ENCODE results near the gene MTAP.

Gene MTAP

DNA sequence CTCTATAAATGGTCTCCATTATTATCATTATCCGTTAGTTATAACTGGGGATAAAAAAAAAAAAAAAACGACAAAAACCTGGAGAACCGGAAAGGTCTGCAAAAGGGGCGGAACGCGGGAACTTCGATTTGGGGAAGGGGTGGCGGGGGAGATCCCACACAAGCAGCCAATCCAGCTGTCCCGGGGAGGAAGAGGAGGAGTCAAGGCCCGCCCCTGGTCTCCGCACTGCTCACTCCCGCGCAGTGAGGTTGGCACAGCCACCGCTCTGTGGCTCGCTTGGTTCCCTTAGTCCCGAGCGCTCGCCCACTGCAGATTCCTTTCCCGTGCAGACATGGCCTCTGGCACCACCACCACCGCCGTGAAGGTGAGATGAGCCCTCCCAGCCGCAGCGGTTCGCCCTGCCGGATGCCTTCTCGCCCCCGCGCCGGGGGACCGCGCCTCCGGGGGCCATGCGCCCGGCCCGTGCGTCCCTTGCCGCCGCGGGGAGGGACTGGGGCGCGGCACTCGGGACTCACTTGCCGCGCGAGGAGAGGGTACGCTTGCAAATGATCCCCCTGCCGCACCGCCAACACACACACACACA lies at the start of gene MTAP:
Gene MTAP (plus strand): TSS at position 219 of the 583 bp plus-strand sequence. CDS start 113 bp downstream, at position 332.
- DNase-seq: peak; percentile 50

DNA sequence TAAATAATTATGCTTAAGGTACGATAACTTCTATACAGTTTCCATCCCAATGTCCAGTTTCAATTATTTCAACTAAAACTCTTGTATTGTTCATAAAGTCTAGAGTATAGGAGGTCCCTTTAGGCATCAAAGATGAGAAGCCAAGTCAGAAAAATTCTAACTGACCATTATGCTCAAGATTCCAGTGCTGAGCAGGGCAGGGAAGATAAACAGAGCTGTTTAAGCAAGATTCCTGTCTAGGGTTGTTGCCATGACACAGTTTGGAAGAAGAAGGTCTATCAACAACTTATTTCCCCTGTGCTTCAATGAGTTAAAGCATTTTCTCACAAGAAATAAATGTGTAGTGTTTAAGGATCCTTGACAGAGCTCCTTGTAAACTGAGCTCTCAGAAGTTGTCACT lies 48.9 kb upstream of the MTAP start:
- no peak for DNase-seq

DNA sequence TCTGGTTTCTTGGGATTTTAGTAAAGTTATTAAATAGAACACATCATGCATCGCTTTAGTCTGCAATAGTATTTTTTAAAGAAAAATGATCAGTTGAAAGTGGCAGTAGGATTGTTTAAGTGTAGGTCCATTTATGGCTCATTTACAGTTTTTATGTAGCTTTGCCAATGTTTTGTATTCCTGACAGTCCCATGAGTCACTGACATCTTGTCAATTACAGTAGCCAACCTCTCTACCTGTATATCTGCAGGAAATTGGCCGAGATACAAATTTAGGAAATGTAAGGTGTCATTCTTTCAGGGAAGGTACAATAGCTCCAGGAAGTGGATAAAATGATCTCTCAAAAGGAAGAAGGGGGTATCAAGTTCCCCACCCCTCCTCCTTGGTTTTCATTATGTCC lies 47.7 kb upstream of the MTAP start:
- DNase-seq: no peak

DNA sequence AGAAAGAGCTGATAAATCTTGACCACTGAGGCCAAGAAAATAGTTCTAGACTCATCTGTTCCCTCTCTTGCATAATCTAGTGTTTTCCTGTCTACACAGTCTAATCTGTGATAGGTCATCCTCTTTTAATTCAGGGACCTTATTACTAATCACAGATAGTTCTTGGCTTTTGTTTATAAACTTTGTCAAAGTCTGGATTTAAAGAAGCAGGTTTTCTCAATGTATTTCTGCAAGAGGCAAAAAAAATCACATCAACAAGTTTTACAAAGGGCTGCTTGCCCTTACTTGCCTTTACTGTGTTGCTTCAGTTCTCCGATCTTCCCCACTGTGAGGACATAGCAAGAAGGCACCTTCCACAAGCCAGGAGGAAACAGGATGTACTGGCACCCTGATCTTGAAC lies 43.9 kb upstream of the MTAP start:
- no peak for DNase-seq

DNA sequence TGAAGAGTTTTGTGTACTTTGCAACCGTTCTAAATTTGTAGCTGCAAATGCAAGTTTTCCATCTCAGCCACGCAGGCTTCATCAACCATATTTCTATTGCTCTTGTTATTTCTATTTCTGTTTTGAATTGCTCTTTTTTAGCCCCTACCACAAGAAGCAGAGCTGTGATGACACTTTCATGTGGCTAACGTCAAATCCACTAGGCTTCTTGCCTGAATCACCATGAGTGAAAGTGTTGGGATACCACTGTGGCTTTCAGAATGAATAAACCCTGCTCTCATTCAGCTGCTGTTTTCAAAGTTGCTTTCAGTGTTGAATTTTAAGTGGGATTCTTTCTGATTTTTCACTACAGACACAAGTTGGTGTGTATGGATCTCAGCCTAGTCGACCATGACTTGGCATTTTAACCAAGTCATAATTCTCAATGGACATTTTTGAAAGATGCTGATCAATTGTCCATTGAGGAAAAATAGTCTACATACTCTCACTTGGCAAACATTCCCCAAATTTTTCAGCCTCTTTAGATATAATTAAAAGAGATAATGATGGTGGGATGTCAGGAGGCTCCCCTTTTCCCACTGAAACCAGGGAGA lies 41.0 kb upstream of the MTAP start:
- peak; percentile 12 for DNase-seq

DNA sequence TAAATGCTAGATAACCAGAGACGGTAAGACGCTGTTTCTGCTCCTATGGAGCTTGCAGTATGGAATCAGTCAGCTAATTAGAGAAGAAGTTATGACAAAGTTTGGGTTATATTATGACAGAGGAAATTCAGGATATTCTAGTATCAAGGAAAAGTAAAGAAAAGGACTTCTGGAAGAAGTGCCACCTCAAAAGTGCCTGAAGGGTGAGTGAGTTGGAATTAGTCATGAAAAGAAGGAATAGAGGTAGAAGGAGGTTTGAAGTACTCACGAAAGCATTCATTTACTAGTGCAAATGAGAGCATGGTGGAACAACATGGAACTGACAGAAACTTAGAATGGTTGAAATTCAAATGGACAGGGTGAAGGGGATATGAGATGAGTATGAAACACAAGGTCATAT lies 40.4 kb upstream of the MTAP start:
- no peak for DNase-seq

DNA sequence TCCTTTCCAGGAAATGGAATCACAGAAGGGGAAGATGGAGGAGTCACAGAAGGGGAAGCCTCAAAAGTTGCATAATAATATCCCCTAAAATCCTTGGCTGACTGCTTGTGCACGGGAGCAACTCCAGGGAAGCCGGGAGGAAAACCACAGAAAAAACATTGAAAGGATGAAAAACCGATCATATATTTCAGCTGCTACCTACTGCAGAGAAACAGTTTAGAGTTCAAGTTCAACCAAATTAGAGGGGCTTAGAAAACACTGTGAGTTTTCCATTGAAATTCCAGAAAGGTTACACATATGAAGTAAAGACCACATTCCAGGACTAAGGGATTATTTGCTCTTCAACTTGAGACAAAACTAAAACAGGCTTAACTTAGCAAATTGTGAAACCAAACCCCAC lies 37.6 kb upstream of the MTAP start:
- DNase-seq: no peak

DNA sequence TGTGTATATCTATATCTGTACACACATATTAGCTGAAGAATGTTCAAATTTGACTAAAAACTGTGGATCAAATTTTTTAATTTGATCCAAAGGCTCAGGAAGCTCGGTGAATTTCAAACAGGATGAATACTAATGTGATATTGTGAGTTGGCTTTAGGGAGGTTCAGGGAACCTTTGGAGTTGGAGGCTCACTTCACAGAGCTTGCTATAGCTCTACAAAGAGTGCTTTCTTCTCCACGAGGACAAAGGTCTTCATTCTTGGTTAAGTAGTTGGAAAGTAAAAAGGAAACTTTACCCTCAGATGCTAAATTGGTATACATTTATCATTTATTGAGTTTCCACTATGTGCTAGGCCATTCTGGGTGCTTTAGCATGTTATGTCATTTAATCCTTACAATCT lies 36.3 kb upstream of the MTAP start:
- DNase-seq: no peak

DNA sequence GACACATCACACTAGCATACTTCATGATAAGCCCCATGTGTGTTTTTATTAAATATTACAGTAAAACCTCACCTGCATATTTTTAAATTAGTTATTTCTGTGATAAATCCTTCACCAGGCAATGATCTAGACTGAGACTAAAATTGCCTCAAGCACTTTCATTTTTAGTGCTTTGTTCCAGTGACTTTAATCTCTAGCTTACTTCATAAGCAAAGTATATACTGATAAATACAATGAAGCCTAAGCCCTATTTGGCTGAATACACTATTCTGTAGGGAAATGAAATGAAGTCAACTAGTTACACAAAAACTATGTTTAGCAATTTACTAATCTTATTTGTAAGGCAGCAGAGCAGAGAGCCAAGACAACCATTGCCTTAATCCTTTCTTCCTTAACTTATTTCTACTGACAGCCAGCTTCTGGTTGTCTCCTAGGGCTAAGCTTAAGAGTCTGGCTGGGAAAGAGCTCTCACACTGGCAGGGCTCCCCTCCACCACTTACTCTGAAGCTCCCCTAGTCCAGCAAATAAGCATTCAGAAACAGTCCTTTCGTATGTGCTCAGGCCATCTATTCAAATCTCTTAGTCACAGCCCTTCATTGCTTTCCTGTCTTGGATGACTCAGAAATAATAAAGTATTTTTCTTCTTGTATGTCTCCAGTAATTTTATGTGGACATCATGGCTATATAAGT lies 31.4 kb upstream of the MTAP start:
- no peak for DNase-seq

DNA sequence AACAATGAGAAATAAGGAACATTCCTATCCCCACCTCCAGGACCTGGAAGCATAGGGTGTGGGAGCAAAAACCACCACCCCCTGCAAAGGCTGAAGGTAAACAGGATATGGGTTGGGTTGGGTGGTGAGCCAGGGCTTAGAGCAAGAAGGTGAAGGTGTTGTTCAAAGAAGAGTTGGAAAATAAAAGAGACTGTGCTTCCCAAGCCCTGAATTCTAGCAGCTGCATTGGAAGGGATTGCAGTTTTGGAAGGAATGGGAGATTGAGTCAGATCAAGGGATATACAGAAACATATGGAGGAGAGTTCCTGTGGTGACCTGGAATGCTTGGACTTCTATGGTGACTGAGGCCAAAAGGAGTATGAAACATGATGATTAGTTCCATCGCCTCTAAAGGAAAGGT lies 24.7 kb upstream of the MTAP start:
- DNase-seq: peak; percentile 6

DNA sequence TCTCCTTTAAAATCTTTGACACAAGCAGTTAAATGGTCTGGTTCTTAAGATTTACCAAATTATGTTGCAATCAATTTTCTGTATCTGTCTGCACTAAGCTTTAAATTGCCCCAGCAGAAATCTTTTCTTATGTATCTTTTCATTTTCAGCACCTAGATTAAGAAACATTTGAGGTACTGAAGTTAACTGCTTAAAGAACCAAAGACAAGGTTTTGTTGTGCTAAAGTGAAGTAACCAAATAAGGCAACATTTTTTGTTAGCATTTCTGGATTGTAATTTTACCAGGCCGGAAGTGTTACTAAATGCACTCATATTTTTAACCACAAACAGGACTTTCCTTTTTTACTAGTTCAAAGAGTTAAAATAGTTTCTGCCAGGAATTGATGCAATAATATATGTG lies 24.1 kb upstream of the MTAP start:
- no peak for DNase-seq

DNA sequence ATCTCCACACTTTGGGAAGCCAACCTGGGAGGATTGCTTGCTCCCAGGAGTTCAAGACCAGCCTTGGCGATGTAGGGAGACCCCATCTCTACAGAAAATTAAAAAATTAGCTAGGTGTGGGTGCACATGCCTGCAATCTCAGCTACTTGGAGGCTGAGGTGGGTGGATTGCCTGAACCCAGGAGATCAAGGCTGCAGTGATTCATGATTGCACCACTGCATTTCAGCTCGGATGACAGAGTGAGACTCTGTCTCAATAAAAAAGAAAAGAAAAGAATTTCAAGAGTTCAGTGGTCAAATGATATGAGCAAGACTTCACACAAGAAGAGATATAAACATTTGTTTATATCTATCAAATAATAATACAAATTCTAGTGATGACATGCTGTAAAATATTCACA lies 23.0 kb upstream of the MTAP start:
- DNase-seq: no peak

DNA sequence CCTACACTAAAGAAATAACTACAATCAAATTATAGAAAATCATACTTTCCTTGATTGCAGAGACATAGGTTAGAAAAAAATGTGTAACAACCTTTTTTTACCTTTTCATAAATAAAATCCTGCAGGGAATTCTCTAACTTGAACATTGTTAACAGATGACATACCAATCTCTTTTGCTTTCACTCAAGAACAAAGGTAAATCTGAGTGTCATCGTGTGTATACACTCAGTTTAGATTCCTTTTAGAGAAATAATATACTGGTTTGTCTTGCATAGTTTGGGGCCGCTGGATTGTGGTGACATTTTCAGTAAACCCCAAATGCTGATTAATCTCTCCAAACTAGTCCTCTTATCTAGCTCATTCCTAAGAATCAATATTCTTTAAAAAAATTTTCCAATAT lies 20.8 kb upstream of the MTAP start:
- no peak for DNase-seq

DNA sequence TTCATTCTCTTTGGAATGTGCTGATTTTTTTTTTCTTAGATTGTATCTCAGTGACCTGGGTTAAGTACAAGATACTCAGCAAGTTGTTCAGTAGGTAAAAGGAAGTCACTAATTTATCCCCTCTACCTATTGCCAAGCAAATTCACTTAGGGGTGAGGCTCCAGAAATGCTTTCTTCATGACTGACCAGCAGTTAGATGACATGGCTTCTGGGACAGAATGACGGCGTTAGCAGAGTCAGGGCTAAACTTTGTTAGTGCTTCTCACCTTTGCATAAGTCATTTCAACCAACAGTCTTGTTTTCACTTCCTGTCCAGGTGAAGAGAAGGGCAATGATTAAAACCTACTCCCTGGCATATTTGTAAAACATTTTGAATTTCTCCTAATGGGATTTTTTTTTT lies 20.2 kb upstream of the MTAP start:
- DNase-seq: no peak

DNA sequence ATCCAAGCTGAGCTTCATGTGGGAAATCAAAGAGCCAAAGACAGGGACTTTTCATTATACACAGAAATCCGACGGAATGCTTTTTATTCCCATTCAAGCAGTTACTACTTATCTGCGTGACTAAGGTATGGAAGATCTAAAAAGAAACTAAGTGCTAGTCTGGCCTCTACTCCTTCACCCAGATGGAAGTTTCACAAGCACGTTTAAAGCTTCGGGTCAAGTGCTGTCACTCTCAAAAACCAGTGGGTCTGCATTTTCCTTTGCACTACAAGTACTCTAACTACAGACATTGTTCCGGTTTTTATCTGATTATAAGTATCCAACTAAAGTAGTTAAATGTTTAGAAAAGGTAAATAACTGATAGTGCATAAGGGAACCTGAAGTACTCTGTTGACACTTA lies 13.7 kb upstream of the MTAP start:
- no peak for DNase-seq

DNA sequence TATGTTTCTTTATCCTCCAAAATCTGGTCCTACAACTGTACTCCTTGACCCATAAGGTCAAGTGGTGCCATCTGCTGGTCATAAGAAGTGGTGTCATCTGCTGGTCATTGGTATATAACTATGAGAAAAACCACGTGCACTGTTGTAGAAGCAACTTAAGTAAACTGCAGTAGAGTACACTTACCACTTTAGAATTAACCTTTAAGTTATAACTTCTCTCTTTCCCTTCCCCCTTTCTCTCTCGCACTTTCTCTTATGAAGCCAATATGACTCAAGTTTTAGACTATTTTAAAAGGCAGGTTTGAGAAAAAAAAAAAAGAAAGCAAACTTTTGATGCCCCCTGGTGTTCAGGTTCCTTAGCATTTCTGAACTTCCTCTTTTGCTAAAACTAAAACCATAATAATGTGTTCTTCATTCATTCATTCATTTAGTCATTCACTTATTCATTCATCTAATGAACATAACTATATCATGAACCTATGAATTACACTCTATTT lies 12.8 kb upstream of the MTAP start:
- peak; percentile 26 for DNase-seq

DNA sequence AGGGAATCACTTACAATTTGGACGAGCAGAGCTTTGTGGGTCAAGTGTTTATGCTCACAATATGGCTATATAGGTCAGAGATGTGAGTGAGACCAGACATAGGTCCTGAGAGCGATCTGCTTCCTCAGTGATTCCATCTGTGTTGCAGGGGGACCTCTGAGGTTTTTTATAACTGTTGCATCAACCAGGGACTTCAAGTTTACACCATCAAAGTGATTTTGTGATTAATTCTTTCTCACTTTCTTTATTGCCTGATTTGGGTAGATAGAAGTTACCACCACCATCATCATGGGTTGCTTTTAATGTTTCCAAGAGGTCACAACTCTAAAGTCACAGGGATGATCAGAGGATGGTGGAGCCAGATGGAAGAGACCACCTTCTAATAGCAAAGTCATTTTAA lies 7.0 kb upstream of the MTAP start:
- no peak for DNase-seq

DNA sequence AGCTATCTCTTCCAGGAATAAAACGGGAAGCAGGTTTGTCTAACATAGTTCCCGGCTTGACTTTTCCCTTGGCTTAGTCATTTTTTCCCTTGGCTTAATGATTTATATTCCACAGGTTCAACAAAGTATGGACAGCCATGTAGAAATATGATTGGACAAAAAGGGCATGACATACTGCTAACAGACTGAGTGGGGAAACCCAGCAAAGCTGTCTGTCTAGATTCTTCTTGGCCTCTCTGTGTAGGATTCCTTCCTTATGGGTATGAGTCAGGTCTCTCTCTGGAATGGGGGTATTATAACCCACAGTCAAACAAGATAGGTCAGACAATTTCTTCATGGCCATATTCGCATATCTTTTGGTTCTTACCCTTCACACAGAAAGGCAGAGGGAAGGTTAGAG lies 5.7 kb upstream of the MTAP start:
- no peak for DNase-seq

DNA sequence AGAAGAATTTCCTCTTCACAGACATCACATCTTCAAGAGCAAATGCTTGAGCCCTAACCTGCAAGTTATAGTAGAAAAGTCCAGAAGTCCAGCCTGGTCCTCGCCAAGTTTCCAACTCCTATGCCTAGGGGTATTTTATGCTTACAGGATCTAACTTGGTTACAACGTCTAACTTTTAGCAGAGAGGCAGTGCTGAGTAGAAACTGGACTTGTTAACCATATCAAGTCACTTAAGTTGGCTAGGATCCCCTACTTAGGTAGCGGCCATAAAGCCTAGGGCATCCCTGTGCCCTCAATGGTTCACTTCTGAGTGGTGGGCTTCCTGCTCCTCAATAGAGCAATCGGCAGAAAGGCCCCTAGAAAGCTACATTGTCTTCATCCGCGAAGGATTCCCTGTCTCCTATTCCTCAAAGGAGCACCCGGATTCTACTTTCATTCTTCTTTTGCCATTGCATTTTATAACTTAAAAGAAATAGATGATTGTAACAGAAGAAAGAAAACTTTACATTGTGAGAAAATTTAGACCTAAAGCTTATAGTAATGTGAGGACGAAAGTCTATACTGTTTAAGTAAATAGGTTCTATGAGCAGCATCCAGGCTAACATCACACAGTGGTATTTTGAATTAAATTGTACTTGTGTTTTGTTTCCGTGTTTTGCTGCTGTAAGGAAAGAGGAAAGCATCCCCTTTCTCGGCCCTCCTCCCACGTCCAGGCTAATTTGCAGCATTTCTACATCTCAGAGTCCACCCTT lies 1.3 kb upstream of the MTAP start:
- no peak for DNase-seq

DNA sequence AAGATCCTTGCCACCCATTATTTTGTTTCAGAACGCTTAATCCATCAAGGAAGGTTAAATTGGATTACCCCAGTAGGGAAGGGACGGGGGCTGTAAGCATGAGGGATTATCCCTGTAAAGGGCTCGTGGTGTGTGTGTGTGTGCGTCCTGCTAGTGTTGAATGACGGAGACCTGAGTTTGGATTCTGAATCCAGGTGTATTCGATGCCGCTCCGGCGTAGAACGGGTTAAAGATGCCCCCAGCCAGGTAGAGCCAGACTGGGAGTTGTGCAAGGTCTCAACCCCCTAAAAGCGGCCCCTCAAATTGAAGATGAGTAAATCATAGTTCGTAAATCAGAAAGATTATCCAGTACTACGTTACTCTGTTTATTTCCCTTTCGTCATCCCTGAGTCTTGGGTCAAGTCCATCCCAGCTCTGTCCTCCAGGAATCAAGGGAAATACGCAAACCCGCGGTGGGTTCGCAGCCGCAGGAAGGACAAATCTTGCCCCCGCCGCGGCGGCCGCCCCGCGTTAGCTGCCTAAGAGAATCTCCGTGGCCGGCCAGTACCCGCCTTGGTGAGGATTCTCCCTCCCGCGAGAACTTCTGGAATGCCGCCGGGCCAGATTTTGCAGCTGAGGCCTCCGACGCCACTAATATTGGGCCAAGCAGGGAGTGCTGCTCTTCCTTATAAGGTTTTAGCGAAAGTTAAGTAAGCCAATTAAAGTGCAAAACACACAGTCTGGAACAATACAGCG lies 586 bp upstream of the MTAP start:
- no peak for DNase-seq

DNA sequence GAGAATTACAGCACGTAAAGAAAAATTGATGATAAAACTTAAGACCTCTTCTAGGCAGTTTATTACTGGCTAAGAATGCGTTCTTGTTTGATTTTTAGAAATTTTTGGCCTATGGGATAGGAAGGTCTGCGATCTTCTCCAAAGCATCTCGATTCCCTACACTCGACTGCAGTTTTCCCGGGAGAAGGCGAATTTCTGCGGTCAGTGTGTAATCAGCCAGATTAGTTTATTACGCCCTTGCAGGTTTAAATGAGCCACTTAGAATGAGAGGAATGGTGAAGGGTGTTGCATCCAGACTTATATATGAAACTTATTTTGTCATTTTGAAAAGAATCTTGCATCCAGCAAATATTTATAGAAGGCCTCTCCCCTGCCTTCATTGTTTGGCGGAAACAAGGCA lies 1.2 kb downstream of the MTAP start:
- no peak for DNase-seq

DNA sequence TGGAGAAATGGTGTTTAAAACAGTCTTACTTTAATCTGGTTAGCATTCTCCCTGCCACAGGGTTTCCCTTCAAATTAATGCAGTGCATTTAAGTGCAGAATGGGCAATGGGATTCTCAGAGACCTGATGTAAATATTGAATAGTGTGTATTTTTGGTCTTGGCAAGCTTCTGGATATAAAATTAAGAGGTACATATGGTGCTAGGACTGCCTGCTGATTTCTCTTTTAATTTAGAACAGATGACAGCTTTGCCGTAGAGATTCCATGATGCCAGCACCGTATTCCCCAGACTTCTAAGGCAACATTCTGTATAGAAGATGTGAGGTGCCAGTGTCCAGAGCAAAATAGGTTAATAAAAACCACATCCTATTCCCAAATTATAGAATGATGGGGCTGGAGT lies 1.9 kb downstream of the MTAP start:
- no peak for DNase-seq

DNA sequence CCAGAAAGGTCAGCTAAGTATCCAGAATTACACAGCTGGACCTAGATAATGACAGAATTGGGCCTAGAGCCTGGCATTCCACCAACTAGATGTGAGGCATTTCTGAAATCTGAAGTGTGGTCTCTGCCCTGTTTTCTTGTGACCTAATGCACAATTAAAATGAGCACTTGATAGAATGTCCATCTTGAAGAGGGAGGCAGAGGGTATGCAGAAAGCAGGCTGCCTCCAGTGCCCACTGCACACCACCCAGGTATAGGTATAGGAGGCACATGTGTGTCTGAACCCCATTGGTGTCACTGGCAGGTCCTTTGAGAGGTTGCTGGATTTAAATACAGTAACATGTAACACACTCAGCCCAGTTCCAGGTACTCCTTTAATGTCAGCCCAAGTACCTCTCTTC lies 2.4 kb downstream of the MTAP start:
- DNase-seq: no peak
